NCI-H2196 treated with DMSO at 0.1 percent for 48 hours (cell line): ENCODE measurements around the gene GUCA2B.

ENCODE experiments used
- DNase-seq: peaks from one replicate; lab custom pipeline; 2025; ENCODE audit not compliant: unreplicated experiment; lab: John Stamatoyannopoulos, UW

The GUCA2B gene

DNA sequence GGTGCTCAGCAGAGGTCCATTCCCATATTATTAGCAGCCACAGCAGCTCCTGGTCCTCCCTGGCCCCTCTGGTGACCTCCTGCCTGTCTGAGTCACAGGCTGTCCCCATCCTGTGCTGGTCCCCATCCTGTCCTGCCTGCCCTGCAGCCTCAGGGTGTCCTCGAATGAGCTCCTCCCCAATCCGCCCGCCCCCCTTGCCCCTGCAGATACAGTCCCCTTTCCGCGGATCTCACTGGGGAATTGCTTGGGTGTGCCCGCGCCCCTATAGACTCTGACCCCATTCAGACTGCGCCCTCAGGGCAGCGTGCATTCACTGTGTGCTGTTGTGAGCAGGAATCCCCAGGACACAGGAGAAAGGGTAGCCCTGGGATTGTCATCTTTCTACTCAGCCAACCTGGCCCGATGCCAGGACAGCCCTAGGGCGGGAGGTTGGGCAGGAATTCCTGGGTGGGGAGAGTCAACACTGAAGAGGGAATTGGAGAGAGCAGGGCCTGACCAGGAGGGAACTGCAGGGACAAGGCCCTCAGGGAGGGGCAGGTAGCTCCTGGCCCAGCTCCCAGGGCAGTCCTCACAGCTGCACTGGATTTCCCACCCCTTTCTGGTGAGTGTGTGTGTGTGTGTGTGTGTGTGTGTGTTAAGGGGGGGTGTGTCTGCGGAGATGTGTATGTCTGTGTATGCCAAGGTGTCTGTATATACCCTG is 12.5 kb downstream of the GUCA2B start:
- peak; percentile 96 for DNase-seq

DNA sequence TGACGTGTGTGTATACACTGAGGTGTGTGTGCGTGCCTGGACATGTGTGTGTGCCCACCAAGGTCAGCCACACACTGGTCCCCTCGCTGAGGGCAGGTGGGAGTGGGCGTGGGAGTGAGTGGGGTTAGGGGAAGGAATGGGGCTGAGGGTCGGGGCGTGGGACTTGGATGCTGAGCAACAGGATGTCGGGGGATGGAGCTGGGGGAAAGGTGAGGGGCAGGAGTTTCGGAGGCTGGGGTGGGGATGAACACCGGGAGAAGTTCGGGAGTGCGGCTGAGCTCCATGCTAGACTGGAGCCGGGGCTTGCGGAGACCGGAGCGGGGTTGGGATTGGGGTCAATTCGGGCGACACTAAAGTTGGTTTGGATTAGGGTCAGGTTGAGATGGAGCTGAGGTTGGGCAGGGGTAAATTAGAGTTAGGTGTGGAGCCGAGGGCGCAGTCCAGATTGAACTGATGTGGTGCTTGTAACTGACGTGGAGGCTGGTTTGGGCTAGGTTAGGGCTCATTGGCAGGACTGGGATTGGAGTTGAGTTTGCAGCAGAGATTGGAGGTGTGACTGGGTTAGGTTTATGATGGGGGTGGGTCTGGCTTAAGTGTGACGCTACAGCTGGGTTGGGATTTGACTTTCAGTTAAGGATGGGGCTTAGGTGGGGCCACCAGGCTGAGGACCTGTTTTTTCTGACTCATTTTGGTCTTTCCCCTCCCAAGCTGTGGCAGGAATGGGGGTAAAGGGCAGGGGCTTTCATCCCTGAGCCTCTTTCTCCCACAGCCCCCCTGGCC is 14.6 kb downstream of the GUCA2B start:
- DNase-seq, result no peak

DNA sequence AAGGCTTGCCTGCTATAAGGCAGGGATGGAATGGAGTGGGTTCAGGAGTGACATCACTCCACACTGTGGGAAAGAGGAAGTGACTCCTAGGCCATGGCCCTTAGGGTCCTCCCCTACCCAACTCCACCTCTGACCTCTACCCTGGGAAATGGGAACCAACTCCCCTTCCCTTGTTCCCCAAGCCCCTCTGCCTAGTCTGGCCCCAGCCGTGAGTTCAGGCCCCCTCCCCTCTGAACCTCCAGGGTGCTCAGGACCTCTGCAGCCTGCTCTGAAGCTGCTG is 15.1 kb downstream of the GUCA2B start:
- DNase-seq, result no peak

DNA sequence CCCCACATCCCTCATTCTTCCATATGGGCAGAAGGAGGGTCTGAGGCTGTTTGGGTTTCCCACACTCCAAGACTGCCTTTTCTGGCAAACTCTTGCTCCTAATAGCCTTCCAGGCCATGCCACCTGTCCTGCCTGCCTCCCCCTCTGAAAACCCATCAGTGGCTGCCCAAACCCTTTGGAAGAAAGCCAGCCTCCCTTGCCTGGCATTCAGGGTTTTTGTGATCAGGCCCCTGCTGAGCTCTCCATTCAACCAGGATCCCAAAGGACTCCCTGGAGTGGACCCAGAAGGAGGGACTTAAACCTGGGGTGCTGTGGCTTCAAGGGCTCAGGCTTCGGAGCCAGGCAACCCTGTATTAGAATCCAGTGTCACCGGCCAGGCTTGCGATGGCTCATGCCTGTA is 15.6 kb downstream of the GUCA2B start:
- DNase-seq, result peak; percentile 17

DNA sequence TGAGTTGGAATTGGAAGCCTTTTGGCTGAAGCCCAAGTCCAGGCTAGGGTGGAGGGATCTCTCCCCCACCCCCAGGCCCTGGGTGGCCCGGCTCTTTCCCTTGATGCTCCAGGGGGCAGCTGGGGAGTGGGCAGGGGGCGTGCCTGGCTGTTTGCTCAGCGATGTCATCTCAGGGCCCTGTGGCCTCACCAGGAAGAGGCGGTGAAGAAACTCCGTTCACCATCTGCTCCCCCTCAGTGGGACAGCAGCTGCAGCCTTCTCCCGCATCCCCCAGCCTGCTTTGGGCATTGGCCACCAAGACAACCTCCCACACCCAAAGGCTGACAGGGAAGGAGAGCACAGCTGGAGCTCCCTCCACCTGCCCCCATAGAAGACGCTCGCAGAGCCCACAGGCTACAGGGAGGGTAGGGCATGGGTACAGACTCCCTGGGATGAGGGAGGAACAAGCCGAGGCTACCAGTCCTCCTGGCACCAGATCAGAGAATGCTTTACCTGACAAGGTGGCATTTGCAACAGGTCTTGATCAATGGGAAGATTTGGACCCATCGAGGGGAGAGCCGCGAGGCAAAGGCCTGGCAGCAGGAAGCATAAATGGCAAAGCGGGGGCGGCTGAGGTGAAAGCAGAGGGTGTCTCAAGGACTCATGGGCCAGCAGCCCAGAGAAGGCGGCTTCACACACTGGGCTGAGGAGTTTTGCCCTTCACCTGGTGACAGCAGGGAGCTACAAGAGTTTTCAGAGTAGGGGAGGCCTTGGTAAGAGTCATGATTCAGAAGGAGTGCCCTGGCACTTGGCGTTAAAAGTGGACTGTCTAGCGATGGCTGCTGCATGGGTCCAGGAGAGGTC is 17.8 kb downstream of the GUCA2B start:
- DNase-seq, result no peak

DNA sequence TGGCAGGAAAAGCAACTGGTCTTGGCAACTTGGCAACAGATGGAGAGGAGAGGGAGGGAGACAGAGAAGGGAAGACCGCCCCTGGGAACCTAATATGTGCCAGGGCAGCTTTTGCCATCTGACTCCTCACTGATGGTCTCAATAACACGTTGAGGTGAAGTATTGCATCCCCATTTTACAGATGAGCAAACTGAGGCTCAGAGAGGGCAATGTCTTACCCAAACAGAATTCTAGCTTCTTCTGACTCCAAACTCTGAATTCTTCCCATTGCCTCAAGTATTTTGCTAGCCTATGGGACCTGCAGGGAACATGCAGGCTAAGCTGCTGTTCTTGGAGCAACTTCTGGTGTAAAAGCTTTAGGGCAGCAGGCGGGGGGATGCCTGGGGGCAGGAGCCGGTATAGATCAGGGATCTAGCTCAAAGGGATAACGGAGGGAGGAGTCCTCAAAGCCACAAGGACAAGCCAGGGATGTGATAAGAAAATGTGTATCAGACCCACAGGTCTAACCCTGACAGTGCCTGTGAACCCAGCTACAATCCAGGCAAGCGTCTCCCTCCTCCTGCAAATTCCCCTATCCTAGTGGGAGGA is 18.6 kb downstream of the GUCA2B start:
- no peak for DNase-seq

DNA sequence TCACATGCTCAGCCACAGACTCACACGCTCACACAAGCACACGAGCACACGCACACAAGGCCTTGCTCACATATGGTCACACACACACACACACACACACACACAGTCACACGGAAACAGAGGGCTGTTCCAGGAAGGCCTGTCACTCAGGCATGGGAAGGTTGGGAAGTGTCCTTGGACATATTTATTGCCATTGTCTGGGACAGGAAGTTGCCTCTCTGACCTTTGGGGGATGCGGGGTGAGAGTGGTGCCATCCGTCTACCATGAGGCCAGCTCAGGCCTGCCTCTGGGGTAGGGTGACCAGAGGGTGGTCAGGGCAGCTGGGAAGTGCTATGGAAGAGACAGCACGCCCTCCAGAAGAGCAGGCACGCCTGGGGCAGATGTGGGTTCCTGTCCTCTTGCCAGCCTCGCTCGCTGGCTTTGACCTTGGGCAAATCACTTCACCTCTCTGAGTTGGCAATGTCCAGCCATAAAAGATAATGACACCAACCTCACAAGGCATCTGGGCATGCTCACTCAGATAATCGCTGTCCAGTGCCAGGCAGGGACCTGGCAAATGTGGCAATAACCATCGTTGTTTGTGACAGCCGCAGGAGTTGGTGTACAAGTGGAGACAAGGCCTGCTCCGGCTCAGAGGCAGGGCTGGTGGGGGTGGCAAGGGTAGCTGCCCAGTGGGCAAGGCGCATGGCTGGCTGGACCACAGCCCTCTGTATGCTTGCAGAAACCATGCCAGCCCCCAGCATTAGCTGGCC is 19.3 kb downstream of the GUCA2B start:
- no peak for DNase-seq

DNA sequence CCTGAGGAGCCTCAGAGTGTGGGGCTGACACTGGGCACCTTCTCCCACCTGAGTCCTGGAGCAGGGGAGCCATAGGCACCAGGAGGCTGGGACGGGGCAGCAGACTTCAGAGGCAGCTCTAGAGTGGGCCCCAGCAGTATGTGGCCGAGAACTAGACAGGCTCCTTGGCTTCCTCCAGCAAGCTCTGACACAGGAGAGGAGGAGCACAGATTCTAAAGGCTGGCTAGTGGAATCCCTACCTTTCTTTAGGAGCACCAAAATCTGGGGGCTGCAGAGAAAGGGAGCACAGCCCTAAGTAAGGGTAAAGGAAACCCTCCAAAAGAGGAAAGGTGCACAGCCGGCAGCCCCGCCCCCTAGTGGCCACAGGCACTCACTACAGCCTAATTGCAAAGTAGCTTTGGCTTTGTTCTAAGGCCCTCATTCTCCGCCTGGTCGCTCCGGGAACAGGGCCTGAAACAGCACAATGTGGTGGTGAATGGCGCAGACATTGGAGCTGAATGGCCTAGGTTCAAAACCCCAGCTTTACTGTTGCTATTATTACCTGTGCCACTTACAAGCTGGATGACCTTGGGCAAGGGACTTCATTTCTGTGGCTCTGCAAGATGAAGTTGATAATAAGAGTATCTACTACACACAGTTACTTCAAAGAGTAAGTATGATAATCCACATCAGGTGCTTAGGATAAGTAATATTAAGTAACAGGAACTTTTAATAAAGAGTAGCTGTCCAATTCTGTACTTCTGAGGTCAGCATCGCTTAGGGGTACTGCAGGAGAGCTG is 20.1 kb downstream of the GUCA2B start:
- peak; percentile 52 for DNase-seq

DNA sequence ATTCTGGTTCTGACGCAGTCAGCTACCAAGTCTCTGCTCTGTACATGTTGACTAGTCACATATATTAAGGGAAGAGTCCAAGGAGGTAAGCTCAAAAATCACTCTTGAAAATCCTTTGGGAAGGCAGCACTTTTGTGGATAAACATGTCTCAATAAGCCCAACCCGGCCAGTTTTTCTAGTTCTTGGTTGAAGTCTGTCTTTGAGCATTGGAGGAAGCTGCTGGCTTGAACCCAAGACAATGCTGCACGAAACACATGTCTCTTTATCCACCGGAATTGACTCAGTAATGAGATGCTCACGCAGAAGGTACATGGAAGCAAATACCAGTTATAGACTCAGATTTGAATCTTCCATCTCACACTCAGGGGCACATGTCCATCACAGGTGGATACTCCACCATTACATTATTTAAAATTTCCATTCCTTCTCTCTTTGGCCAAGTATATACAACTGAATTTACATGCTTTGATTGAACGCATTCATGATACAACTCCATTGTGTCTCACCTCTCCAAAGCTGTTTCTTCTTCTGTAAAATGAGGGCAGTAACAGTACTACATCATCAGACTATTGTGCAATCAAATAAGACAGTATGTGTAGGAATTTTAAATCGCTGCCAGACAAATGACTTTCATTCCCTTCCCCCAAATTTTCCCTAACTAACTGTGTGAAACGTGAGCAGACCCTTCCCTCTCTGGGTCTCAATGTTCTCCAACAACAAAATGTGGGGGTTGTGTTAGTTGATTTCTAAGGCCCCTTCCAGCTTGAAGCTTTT is 20.9 kb downstream of the GUCA2B start:
- DNase-seq, result no peak

DNA sequence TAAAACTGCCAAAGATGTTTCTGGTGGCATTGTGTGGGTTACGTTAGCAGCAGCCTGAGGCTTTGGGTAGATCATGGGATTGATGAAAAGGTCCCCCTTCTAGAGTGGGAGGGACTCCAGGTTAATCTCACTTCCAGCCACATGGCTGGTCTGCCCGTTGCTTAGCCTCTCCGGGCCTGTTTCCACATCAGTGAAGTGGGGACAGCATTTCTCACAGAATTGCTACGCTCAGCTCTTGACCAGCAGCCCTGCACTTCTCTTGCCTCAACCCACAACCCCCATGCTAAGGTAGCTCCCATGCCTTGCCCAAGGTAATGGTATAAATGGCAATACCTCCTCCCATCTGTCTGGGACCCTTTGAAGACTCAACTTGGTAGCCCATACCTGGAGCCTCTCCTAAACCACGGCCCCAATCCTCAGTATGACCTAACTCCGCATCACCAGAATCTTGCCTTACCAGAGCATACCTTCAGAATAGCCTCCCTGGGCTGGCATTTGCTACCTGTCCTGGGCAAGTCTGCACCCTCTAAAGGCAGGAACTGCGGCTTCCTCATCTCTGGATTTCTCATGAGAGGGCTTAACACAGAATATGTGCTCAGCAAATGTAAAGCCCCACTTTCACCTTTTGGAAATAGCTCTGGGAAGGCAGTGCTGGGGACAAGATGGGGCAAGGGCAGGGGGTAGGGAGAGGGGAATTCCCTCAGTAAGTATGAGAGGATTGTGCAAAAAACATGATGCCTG is 22.3 kb downstream of the GUCA2B start:
- DNase-seq, result no peak

DNA sequence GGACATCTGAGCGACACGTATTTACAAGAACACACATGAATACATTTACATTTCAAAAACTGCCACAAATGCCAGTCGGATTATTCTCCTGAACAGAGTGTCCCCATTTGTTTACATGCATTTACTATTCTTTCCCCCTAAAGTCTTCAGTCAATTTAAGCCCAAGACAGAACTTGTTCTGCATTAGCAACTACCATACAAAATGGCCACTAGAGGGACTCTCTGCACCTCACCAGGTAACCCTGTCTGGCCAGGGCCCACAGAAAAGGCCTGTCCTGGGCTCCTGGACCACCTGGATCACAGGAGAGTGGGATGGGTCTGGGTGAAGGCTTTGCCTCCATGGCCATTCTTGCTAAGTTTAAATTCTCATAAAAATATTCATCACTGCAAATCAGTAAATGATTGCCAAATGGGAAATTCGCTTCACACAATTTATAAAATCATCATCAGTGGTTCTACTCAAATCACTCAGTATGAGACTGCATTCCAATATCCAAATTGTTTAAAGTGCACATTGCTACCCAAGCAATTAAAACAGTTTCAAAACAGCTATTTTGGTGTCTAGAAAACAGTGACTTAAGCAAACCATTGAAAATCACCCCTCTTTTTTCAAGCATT is 23.8 kb downstream of the GUCA2B start:
- peak; percentile 50 for DNase-seq

DNA sequence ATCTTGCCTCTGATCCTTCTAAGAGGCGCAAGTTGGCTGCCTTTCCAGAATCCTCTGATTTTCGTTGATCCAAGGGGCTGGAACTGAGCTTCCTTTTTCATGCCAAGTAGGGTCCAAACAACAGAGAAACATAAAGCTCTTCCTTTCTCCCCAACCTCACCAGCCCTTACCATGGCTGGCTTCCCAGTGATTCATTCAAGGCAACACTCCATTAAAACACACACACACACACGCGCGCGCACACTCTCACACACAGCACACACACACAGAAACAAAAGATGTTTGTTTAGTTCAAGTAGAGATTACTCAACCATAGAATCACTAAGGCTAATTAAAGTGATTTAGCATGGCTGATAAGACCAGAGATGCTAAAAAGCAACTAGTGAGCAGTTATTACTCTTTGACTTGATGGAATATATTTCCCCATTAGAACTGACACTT is 24.4 kb downstream of the GUCA2B start:
- DNase-seq, result peak; percentile 60

DNA sequence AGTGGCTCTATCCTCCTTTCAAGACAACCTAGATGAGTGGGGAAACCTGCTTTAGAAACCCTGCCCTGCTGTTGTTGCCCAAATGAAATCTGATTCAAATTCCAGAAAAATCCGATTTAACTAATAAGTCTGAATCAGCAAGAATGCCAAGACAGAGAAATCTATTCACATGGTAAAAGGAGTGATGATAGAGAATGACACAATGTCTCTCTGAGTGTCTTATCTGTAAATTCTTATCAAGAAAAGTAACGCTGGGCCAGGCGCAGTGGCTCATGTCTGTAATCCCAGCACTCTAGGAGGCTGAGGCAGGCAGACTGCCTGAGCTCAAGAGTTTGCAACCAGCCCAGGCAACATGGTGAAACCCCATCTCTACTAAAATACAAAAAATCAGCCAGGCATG is 25.0 kb downstream of the GUCA2B start:
- DNase-seq, result no peak

DNA sequence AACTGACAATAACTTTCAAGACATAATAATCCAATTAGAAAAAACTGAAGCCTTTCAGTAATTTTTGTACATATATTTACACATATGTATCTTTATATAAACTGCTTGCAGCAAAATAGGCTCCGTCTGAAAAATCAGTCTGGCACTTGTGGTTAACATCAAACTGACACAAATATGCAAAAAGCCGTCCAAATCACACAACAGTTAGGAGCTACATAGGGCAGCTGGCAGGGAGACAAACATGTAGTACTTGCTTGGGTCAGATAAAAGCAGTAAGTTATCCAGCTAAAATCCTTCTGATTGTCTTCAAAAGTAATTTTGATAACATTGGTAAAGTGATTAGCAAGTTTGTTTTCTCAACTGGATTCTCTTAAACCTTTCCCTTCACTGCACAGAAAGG is 26.1 kb downstream of the GUCA2B start:
- DNase-seq, result no peak

DNA sequence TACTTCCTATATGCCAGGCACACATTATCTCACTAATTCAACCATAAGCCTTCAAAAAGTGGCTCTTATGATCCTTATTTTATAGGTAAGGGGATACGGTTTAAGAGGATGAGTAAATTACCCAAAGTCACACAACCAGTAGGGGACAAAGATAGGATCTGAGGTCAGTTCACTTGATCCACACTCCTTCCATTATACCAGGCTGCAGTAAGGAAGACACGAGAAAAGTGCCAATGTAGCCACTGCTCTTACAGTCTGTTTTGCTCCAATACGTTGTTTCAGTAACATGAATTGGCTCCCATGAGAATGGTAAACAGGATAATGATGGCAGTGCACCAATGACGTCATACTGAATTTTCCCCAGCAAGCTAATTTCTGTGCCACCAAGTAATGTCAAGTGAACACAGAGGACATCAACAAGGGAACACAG is 26.7 kb downstream of the GUCA2B start:
- no peak for DNase-seq

DNA sequence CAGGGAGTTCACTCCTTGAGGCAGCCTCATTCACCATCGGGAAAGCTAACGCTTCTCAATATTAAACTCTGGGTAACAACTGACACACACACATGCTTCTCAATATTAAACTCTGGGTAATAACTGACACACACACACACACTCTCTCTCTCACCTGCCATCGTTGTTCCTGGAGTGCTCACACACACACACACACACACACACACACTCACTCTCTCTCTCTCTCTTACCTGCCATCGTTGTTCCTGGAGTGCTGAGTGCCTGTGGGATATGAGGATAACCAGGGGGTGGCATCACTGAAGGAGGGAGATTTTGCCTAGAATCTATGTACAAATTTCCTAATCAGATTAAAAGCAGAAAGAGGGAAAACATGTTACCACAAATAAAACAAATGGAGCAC is 28.5 kb downstream of the GUCA2B start:
- DNase-seq, result no peak

DNA sequence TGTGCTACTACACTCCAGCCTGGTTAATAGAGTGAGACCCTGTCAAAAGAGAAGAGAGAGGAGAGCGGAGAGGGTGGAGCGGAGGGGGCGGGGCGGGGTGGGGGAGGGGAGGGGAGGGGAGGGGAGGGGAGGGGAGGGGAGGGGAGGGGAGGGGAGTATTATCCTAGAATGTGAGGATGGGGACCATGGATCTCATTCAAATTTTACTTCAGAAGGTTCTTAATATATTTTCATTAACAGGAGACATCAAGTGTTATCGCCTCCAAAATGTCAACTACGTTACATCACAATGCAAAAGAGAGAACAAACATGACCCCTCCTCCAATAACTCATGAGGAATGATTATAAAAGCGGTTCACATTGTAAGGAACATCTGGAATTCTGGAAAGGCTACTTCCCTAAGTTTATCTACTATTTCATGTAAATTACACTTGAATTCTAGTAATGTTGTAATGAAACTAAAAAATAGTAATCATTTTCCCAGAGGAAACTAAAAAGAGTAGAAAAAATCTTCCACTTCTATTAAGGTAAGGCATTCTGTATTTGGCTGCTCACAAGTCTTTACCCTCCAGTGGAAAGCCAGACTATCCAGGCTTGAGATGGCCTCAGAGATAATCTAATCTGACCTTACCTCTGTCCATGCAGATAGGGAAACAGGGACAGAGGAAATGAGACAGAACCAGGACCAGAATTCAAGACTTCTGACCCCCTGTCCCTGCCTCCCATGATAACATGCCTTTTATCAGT is 30.2 kb downstream of the GUCA2B start:
- DNase-seq, result no peak

DNA sequence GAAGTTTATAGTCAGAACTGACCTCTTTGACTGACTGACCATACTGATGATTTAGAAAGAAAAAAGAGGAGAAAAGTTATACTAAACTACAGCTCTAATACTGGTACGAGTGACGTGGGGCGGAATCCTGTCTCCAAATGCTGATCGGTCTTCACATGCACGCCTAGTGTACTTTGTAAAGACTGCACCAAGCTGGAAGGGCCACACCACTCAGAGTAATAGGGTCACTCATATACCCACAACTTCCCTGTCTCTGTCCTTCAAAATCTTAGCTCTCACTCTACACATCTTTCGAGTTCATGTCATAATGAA is 30.7 kb downstream of the GUCA2B start:
- DNase-seq, result no peak
